ENCODE results near the gene ZBTB20. TPM values are rescaled to one million over a fixed set of nuclear protein-coding genes. Genes with fewer than 3 reads are reported as not detected.

ZBTB20 gene
- total and polyA plus RNA-seq, 2 of the 4 experiments (the other 2 are of a cell fraction): 0.75 to 14.7 TPM

DNA sequence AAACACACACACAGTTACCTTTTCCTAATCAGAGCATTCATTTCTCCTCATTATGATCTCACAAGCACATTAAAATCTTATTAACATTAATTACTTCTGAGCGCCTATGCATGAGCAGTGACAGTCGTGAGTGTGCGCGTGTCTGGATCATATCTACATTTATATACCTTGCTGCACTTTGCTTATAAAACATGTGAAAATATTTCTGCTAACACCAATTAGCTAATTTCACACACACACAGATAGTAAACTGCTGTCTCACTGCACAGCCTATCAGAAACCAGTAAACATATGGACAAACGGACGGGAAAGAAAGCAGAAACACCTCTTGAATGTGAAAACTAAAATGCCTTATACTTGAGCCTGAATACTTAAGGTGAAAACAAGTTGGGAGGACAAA is 64.8 kb downstream of the ZBTB20 start:
- H2BK5ac ChIP-seq (ENCODE audit: low read depth, low read length, poor library complexity, severe bottlenecking): no peak overlapping the region
- no peak overlapping the region for H2AFZ ChIP-seq (replicated peaks; ENCODE audit: low read length, poor library complexity)
- no peak overlapping the region for H3K23ac ChIP-seq (ENCODE audit: low read depth, low read length)
- H4K20me1 ChIP-seq (ENCODE audit: insufficient read depth, low read length): no peaks in the 10 kb centered on the region
- H4K91ac ChIP-seq (ENCODE audit: insufficient read depth, low read depth, low read length): no peak overlapping the region
- no TSS peak for BruUV-seq (replicated peaks)
- no peak for ATAC-seq (ENCODE audit: low read depth)
- H2BK20ac ChIP-seq (ENCODE audit: low read depth, low read length): no peak overlapping the region
- no peak overlapping the region for H3K4me3 ChIP-seq (ENCODE audit: insufficient read depth, low read depth, low read length)
- H3K56ac ChIP-seq (ENCODE audit: extremely low read depth, insufficient read depth, low read length): no peak overlapping the region
- H2AK5ac ChIP-seq (ENCODE audit: low read depth, low read length): no peak overlapping the region
- H3K9me1 ChIP-seq (ENCODE audit: insufficient read depth, low read length): no peaks in the 10 kb centered on the region
- no peaks in the 10 kb centered on the region for H3K36me3 ChIP-seq (ENCODE audit: control insufficient read depth, insufficient read depth, low read length)
- H3K14ac ChIP-seq (replicated peaks; ENCODE audit: low read depth, low read length): no peak overlapping the region
- no peak overlapping the region for H2BK15ac ChIP-seq (ENCODE audit: low read depth, low read length)
- no peak overlapping the region for H3K27ac ChIP-seq (ENCODE audit: insufficient read depth, low read length)
- TF ChIP-seq, protein P1, sequence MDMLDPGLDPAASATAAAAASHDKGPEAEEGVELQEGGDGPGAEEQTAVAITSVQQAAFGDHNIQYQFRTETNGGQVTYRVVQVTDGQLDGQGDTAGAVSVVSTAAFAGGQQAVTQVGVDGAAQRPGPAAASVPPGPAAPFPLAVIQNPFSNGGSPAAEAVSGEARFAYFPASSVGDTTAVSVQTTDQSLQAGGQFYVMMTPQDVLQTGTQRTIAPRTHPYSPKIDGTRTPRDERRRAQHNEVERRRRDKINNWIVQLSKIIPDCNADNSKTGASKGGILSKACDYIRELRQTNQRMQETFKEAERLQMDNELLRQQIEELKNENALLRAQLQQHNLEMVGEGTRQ (IDR thresholded peaks at IDR 0.05; ENCODE audit: low read depth, low read length): no peak
- no peak for TF ChIP-seq BHLHE40 (IDR thresholded peaks at IDR 0.05; ENCODE audit: low read depth, low read length)
- no peak overlapping the region for H3K18ac ChIP-seq (ENCODE audit: low read depth, low read length)
- H3K9me3 ChIP-seq (ENCODE audit: control insufficient read depth, insufficient read depth, low read length): no peaks in the 10 kb centered on the region
- intact Hi-C loops (cut with micrococcal nuclease): no loop called here
- ChIA-PET POLR2A (ENCODE audit: unreplicated experiment) (no interaction called here), CTCF (interaction anchor here (0.5 kb wide), 1 partner anchor 628 kb away, joined by 4 read pairs; no protein-coding TSS in a partner anchor)
- no peaks in the 10 kb centered on the region for H3K4me1 ChIP-seq (ENCODE audit: control insufficient read depth, insufficient read depth, low read length)
- in situ Hi-C loops (cut with MboI; ENCODE audit: low sequenced_read_pairs): no loop called here
- H2BK120ac ChIP-seq (ENCODE audit: low read depth, low read length): no peak overlapping the region
- H3K9ac ChIP-seq (ENCODE audit: low read depth, low read length): no peak overlapping the region
- no peaks in the 10 kb centered on the region for H3K27me3 ChIP-seq (ENCODE audit: control insufficient read depth, insufficient read depth, low read length)
- H3K4ac ChIP-seq (ENCODE audit: low read depth, low read length): no peak overlapping the region
- DNase-seq: no peak
- no peak overlapping the region for H4K8ac ChIP-seq (ENCODE audit: low read depth in 2 of 2, low read length in 2 of 2)
- H3K4me2 ChIP-seq (ENCODE audit: low read depth, low read length): no peak overlapping the region
- no CpG with 5 or more reads among the region's 6 CpGs for WGBS, 2 experiments (ENCODE audit: extremely low coverage in 2 of 2, insufficient read length in 1 of 2)
- H3K79me1 ChIP-seq (ENCODE audit: low read depth in 1 of 2, low read length in 2 of 2): no peaks in the 10 kb centered on the region
- dilution Hi-C loops (cut with HindIII; ENCODE audit: low sequenced_read_pairs, unreplicated experiment): no loop called here
- no peak overlapping the region for H4K5ac ChIP-seq (ENCODE audit: low read depth, low read length)
- H2AK9ac ChIP-seq (replicated peaks; ENCODE audit: low read depth, low read length, poor library complexity): no peak overlapping the region

Data from IMR-90 (cell line).